ENCODE results near the gene ENPP4.

The ENPP4 gene

DNA sequence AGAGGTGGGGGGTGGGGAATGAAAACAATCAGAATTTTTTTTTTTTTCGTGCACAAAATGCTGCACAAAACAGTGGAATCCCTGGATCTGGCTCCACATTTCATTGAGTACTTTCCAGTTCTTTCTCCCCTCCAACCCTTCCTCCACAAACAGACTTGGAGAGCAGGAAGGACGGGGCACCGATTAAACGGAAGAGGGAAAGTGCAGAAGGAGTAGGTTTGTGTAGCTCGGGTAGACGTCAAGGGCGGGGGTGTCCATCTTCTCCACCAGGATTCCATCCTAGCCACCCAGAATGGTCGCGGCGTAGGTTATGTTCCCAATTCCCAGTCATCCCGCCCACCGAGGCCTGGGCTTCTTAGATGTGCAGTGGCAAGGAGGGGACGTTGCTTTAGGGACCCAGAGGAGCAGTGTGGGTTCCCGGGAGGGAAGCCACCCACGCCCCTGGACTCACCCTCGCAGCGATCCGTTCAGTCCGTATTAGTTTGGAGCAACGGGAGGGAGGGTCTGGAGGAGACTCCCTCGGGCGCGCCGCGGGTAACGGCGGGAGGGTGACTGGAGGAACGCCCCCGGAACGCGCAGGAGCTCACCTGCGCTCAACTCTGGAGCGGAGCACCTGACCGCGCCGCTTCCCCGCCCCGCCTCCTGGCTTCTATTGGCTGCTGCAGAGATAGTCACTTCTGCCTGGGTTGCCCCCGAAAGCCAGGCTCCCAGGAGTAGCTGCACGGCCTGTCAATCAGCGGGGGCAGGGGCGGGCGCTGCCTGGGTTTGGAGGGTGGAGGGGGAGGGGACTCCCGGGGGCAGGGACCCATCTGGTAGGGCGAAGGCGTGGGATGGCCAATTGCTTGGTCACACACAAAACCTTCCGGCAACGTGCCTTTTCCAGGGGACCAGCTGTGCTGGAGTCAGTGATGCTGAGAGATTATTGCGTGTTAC, 40.8 kb downstream of the ENPP4 start, which contains the start of gene ENPP5 (continued):
- TF ChIP-seq ZNF404 (tag by site-specific recombination; IDR thresholded peaks at IDR 0.05) (no peak), ZNF48 (tag by site-specific recombination; IDR thresholded peaks at IDR 0.05) (no peak), ZNF2 (tag by site-specific recombination; IDR thresholded peaks at IDR 0.05) (peak; percentile 74; the same call in 1 of the 2 replicates), ZNF571 (tag by site-specific recombination; IDR thresholded peaks at IDR 0.05) (no peak)

DNA sequence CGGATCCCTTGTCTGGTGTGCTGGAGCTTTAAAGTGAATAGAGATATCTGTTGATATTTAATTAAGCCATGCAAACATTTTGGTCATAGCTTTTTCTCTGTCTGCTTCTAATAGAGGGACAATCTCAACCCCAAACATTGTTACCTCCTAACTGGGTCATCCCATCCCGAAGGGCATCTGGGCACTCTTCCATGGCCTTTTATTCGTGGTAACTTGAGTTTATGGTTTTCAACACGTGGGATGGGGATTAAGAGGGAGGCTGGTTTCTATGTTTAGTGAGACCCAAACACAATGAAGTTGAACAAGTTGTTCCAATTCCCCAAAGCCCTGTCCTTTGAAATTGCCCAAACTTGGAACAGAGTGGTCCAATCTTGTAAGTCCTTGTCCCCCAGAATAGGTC, 42.4 kb downstream of the ENPP4 start:
- POLR2A ChIA-PET = no interaction called here
- H3K4me1 ChIP-seq (ENCODE audit: control insufficient read depth, insufficient read depth, low read length) = peaks cover 7% of the 10 kb centered on the region
- H3K9me3 ChIP-seq (ENCODE audit: control insufficient read depth, insufficient read depth, low read depth, low read length) = no peaks in the 10 kb centered on the region
- TF ChIP-seq ZNF391 (tag by site-specific recombination; IDR thresholded peaks at IDR 0.05; ENCODE audit: borderline replicate concordance, low read depth) (no peak), PRDM1 (tag by site-specific recombination; IDR thresholded peaks at IDR 0.05) (no peak), ZNF76 (tag by site-specific recombination; IDR thresholded peaks at IDR 0.05; ENCODE audit: borderline replicate concordance, low read depth) (no peak), BCL11B (tag by site-specific recombination; IDR thresholded peaks at IDR 0.05; ENCODE audit: low read depth) (no peak), ZNF560 (tag by site-specific recombination; IDR thresholded peaks at IDR 0.05; ENCODE audit: borderline replicate concordance) (no peak), ZNF16 (tag by site-specific recombination; IDR thresholded peaks at IDR 0.05; ENCODE audit: low read depth) (no peak), ZNF747 (tag by site-specific recombination; IDR thresholded peaks at IDR 0.05) (no peak), ZBTB7A (tag by site-specific recombination; IDR thresholded peaks at IDR 0.05; ENCODE audit: low read depth) (no peak), ZNF596 (tag by site-specific recombination; IDR thresholded peaks at IDR 0.05) (no peak), TRIM28 (IDR thresholded peaks at IDR 0.05; ENCODE audit: borderline replicate concordance, low read length) (no peak), GLI4 (tag by site-specific recombination; IDR thresholded peaks at IDR 0.05) (no peak), ZNF624 (tag by site-specific recombination; IDR thresholded peaks at IDR 0.05) (no peak), ZFP3 (tag by site-specific recombination; IDR thresholded peaks at IDR 0.05; ENCODE audit: low read depth) (no peak), ZNF776 (tag by site-specific recombination; IDR thresholded peaks at IDR 0.05; ENCODE audit: borderline replicate concordance) (no peak), ZNF623 (tag by site-specific recombination; IDR thresholded peaks at IDR 0.05) (no peak), ZNF549 (tag by site-specific recombination; IDR thresholded peaks at IDR 0.05) (no peak), IKZF3 (tag by site-specific recombination; IDR thresholded peaks at IDR 0.05) (no peak)
- no peak overlapping the region for H3K27ac ChIP-seq (ENCODE audit: extremely low read depth, low read depth, low read length)
- H3K4me3 ChIP-seq (ENCODE audit: low read depth, low read length) = no peak overlapping the region
- peaks cover 0 to 7% of the 10 kb centered on the region in 2 experiments; a peak in 2 of 3 replicates for H3K36me3 ChIP-seq (ENCODE audit: control insufficient read depth in 2 of 2, insufficient read depth in 1 of 2, low read length in 2 of 2)
- CTCF ChIA-PET = interaction anchor here (0.7 kb wide), 1 partner anchor 15 kb away, joined by 3 read pairs; no protein-coding TSS in a partner anchor

DNA sequence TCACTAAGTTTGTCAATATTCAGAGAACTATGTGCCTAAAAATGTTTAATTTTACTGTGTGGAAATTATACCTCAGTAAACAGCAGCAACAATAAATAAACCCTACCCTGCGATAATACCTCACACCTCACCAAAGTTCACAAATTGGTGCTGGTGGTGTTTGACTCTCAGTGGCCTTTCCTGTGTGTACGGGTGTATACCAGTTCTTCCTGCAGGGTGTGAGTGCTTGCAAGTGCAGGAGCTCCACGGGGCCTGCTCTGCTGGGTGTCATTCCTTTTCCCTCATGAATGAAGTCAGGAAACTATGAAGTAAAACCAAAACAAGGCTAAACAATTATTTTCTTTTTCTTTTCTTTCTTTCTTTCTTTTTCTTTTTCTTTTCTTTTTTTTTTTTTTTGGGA, 45.1 kb downstream of the ENPP4 start:
- ChIA-PET POLR2A (no interaction called here), CTCF (interaction anchor here (1.2 kb wide), 1 partner anchor 131 kb away, joined by 3 read pairs; no protein-coding TSS in a partner anchor)
- Histone ChIP-seq H3K4me1 (ENCODE audit: control insufficient read depth, insufficient read depth, low read length) (peaks cover 3% of the 10 kb centered on the region), H3K36me3 (ENCODE audit: control insufficient read depth in 2 of 2, insufficient read depth in 1 of 2, low read length in 2 of 2) (no peaks in the 10 kb centered on the region), H3K9me3 (ENCODE audit: control insufficient read depth, insufficient read depth, low read depth, low read length) (no peaks in the 10 kb centered on the region), H3K4me3 (ENCODE audit: low read depth, low read length) (no peak overlapping the region), H3K27ac (ENCODE audit: extremely low read depth, low read depth, low read length) (no peak overlapping the region)
- TF ChIP-seq SCRT1 (tag by site-specific recombination; IDR thresholded peaks at IDR 0.05; ENCODE audit: borderline replicate concordance) (no peak), ZNF529 (tag by site-specific recombination; IDR thresholded peaks at IDR 0.05; ENCODE audit: insufficient replicate concordance) (no peak), ZNF777 (tag by site-specific recombination; IDR thresholded peaks at IDR 0.05; ENCODE audit: borderline replicate concordance) (no peak), GFI1B (tag by site-specific recombination; IDR thresholded peaks at IDR 0.05) (no peak)
